T-helper 1 cell treated with Interleukin-12 subunit alpha and Interleukin-12 subunit beta and Interleukin-4 antibody, amounts not matched to agents 30 ng/mL and 1 ng/mL, for 36 hours (primary cell): Measurements from ENCODE around the gene STMN1. TPM values are rescaled to one million over a fixed set of nuclear protein-coding genes. Genes with fewer than 3 reads are reported as not detected.
"Not testable (repeated sequence)": the region's sequence is repeated elsewhere in the genome, so short reads cannot be mapped to it uniquely, and the experiment has no call there.

Experiments used
- intact Hi-C: fragments of 100-400 bp; cut with micrococcal nuclease; formaldehyde crosslinking; loops from one replicate; pipeline ENCODE4 v1.15.1; 2024
- total RNA-seq: library from RNA; stranded (reverse); gene quantifications from 2 replicates; pipeline ENCODE4 v1.2.3, GENCODE V29; 2022

Gene STMN1
- total RNA-seq = 294 and 315 TPM in 2 replicates

- intact Hi-C loops = loop anchor here (1.0 to 10.0 kb wide), 16 partner anchors 11 to 1867 kb away; partner anchors contain the start of genes AUNIP, CEP85, DHDDS and GPN2
These were observed at the start of gene STMN1 for GRCh38 chr1:25905680-25906643. Gene STMN1, minus strand, starts transcription at chr1:25906419. Its CDS starts 1,743 bp downstream, at chr1:25904676.

- intact Hi-C loops = no loop called here
These were observed 49.3 kb upstream of the STMN1 start for GRCh38 chr1:25955553-25955952.

GRCh38 chr1:25954282-25954938 lies 48.2 kb upstream of the STMN1 start:
- intact Hi-C loops = no loop called here

GRCh38 chr1:25952841-25953401 lies 46.7 kb upstream of the STMN1 start:
- intact Hi-C loops = no loop called here

- intact Hi-C loops = no loop called here
These were observed 42.4 kb upstream of the STMN1 start for GRCh38 chr1:25948641-25949040.

GRCh38 chr1:25947027-25947426 lies 40.8 kb upstream of the STMN1 start:
- intact Hi-C loops = no loop called here

GRCh38 chr1:25945761-25946160 lies 39.5 kb upstream of the STMN1 start:
- intact Hi-C loops = no loop called here

GRCh38 chr1:25944986-25945385 lies 38.8 kb upstream of the STMN1 start:
- intact Hi-C loops = no loop called here

GRCh38 chr1:25943511-25943910 lies 37.3 kb upstream of the STMN1 start:
- intact Hi-C loops = not testable (repeated sequence)

GRCh38 chr1:25936947-25937346 lies 30.7 kb upstream of the STMN1 start:
- intact Hi-C loops = no loop called here

- intact Hi-C loops = no loop called here
These were observed 27.5 kb upstream of the STMN1 start for GRCh38 chr1:25933479-25934365.

- intact Hi-C loops = not testable (repeated sequence)
These were observed 26.7 kb upstream of the STMN1 start for GRCh38 chr1:25932811-25933400.

GRCh38 chr1:25932321-25932720 lies 26.1 kb upstream of the STMN1 start:
- intact Hi-C loops = no loop called here

- intact Hi-C loops = no loop called here
These were observed 22.8 kb upstream of the STMN1 start for GRCh38 chr1:25929016-25929415.

GRCh38 chr1:25927521-25928265 lies 21.5 kb upstream of the STMN1 start:
- intact Hi-C loops = no loop called here

GRCh38 chr1:25926731-25927496 lies 20.7 kb upstream of the STMN1 start:
- intact Hi-C loops = no loop called here

GRCh38 chr1:25924454-25924853 lies 18.2 kb upstream of the STMN1 start:
- intact Hi-C loops = no loop called here

GRCh38 chr1:25922971-25923552 lies 16.8 kb upstream of the STMN1 start:
- intact Hi-C loops = loop anchor here (1.0 to 2.0 kb wide), 2 partner anchors 17 to 48 kb away; partner anchors contain the start of gene STMN1
